CD4-positive, alpha-beta memory T cell (primary cell): ENCODE data around the gene LPCAT1. TPM values are rescaled to one million over a fixed set of nuclear protein-coding genes. Genes with fewer than 3 reads are reported as not detected.

Experiments used
- CTCF ChIA-PET: fragments of 350-600 bp; sonication (Branson Sonifier 250); formaldehyde crosslinking; loops from one replicate; lab custom pipeline; 2021; ENCODE audit warnings: inconsistent platforms; ENCODE audit not compliant: partially characterized antibody; lab: Charles Lee
- POLR2A ChIA-PET: fragments of 350-600 bp; sonication (Branson Sonifier 250); formaldehyde crosslinking; loops from one replicate; lab custom pipeline; 2021; ENCODE audit not compliant: partially characterized antibody; lab: Charles Lee
- DNase-seq, 5 donors: peaks; one replicate each; pipeline versions ENCODE4 v3.0.0 to v3.0.0-alpha.2; 2020 to 2022; ENCODE audit warnings: mixed read lengths in 1 of 5
- H3K27ac ChIP-seq: one replicate; pipeline ENCODE4 v1.7.0; 2013; ENCODE audit warnings: low read depth, low read length
- H3K27me3 ChIP-seq: 2 replicates; pipeline ENCODE4 v1.7.0; 2013; ENCODE audit warnings: mild to moderate bottlenecking, low read length, moderate library complexity; ENCODE audit not compliant: insufficient read depth
- H3K36me3 ChIP-seq: 2 replicates; pipeline ENCODE4 v1.7.0; 2013; ENCODE audit warnings: mild to moderate bottlenecking, low read length, moderate library complexity; ENCODE audit not compliant: insufficient read depth
- H3K4me1 ChIP-seq: 2 replicates; pipeline ENCODE4 v1.7.0; 2013; ENCODE audit warnings: mild to moderate bottlenecking, low read length, moderate library complexity; ENCODE audit not compliant: insufficient read depth
- H3K4me3 ChIP-seq, 2 donors: one replicate each; pipeline ENCODE4 v1.7.0; 2013; ENCODE audit warnings: low read length in 2 of 2, mild to moderate bottlenecking in 1 of 2
- H3K9me3 ChIP-seq, 2 donors: one replicate each; pipeline ENCODE4 v1.7.0; 2013; ENCODE audit warnings: low read length in 2 of 2, control low read depth in 1 of 2; ENCODE audit not compliant: control insufficient read depth in 1 of 2
- H3K27ac Mint-ChIP-seq, 7 donors: one replicate each; pipeline ENCODE4 v1.8.0; 2020 to 2021; ENCODE audit warnings: mixed read lengths in 7 of 7, mild to moderate bottlenecking in 6 of 7, inconsistent platforms in 3 of 7, moderate library complexity in 3 of 7
- H3K27me3 Mint-ChIP-seq, 2 donors: one replicate each; pipeline ENCODE4 v1.8.0; 2020 to 2021; ENCODE audit warnings: mixed read lengths in 2 of 2
- H3K36me3 Mint-ChIP-seq, 2 donors: one replicate each; pipeline ENCODE4 v1.8.0; 2020 to 2021; ENCODE audit warnings: mixed read lengths in 2 of 2, inconsistent platforms in 1 of 2, mild to moderate bottlenecking in 1 of 2
- H3K4me1 Mint-ChIP-seq, 4 donors: one replicate each; pipeline ENCODE4 v1.8.0; 2020 to 2021; ENCODE audit warnings: mixed read lengths in 4 of 4, mild to moderate bottlenecking in 1 of 4
- H3K4me3 Mint-ChIP-seq, 8 donors: one replicate each; pipeline ENCODE4 v1.8.0; 2020 to 2021; ENCODE audit warnings: mixed read lengths in 8 of 8, mild to moderate bottlenecking in 7 of 8, moderate library complexity in 6 of 8, inconsistent platforms in 3 of 8
- H3K9me3 Mint-ChIP-seq, 8 donors: one replicate each; pipeline ENCODE4 v1.8.0; 2020 to 2021; ENCODE audit warnings: mixed read lengths in 8 of 8, mild to moderate bottlenecking in 5 of 8, inconsistent platforms in 3 of 8, moderate library complexity in 1 of 8
- intact Hi-C: fragments of 100-400 bp; cut with micrococcal nuclease; formaldehyde crosslinking; loops from one replicate; pipeline ENCODE4 v1.15.1; 2023
- polyA plus RNA-seq, 2 donors: library from polyadenylated mRNA; unstranded; fragments of 300-500 nt; fragmentation: Illumina TruSeq; gene quantifications; one replicate each; pipeline ENCODE4 v1.2.3, GENCODE V29; 2021
- total RNA-seq, 2 experiments: library from RNA; stranded (reverse); gene quantifications; one replicate each; pipeline ENCODE4 v1.2.3, GENCODE V29; 2021

LPCAT1 gene
- total and polyA plus RNA-seq, 4 experiments from 2014 or later: 9.0 to 63.6 (median 47.5) TPM

DNA sequence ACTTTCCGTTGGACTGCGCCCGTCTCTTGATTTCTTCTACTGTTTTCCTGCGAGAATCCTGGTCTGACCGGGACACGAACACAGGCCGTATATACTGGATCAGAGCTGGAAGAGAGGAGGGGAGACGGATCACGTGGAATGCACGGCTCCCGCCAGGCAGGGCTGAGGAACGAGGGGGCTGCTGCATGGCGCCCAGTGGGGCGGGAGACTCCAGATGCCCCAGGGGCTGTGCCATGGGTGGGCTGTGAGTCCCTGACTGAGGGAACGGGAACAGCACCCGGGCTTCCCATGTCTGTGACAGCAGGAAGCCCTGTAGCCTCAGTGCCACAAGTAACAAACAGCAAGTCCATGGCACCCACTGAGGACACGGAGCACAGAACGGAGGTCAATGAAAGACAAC lies 34.0 kb downstream of the LPCAT1 start:
- CTCF ChIA-PET: interaction anchor here (1.6 kb wide), 1 partner anchor 155 kb away, joined by 4 read pairs; no protein-coding TSS in a partner anchor
- no peaks in the 10 kb centered on the region for H3K27me3 Mint-ChIP-seq

DNA sequence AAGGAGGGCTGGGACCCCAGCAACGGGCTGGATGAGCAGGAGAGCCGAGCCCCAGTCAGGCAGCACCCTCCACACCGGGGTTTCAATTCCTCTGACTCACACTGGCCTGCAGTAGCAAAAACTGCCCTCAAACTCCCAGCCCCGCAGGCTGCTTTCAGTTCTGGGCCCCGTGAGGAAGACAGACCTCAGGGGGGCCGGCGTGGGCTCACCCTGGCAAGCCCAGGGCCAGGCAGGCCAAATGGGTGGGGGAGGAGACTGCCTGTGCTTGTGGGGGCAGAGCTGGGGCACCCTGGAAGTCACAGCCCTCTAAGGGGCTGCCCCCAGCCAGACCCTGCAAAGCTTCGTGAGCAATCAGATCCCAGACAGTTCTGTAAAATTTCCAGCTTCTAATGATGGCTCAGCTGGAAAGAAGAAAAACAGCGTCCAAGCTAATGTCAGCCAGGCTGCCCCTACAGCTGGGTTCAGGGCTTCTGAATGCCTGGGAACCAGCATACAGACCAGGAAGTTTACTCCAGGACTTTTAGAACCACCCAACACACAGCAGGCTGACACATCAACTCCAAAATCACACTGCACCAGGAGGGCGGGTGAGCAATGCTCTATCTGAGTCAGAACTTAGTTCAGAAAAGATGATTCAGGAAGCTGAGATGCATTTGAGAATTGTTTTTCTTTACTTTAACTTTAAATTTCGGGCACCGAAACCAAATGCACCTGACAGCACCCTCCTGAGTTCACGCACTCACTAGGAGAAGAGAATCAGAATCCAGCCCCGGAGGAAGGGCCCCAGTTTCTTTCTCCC lies 34.7 kb downstream of the LPCAT1 start:
- DNase-seq: no peak

More for the DNA sequence above, 34.0 kb downstream of the LPCAT1 start:
- H3K4me3 Mint-ChIP-seq: peak overlapping the region in 1 of 8 donors; percentile 15
- intact Hi-C loops: no loop called here
- Histone ChIP-seq H3K27me3 (no peaks in the 10 kb centered on the region), H3K36me3 (peaks cover 25% of the 10 kb centered on the region), H3K27ac (no peak overlapping the region), H3K4me1 (peaks cover 4% of the 10 kb centered on the region), H3K4me3 (no peak overlapping the region), H3K9me3 (no peaks in the 10 kb centered on the region)
- peaks cover 24 to 69% of the 10 kb centered on the region in 2 donors for H3K36me3 Mint-ChIP-seq
- peaks cover 3 to 21% (median 9%) of the 10 kb centered on the region in 4 donors for H3K4me1 Mint-ChIP-seq
- H3K27ac Mint-ChIP-seq: peak overlapping the region in 4 of 7 donors; percentile 29 to 72 (median 66)
- POLR2A ChIA-PET: no interaction called here
- no peaks in the 10 kb centered on the region for H3K9me3 Mint-ChIP-seq
- DNase-seq: no peak

DNA sequence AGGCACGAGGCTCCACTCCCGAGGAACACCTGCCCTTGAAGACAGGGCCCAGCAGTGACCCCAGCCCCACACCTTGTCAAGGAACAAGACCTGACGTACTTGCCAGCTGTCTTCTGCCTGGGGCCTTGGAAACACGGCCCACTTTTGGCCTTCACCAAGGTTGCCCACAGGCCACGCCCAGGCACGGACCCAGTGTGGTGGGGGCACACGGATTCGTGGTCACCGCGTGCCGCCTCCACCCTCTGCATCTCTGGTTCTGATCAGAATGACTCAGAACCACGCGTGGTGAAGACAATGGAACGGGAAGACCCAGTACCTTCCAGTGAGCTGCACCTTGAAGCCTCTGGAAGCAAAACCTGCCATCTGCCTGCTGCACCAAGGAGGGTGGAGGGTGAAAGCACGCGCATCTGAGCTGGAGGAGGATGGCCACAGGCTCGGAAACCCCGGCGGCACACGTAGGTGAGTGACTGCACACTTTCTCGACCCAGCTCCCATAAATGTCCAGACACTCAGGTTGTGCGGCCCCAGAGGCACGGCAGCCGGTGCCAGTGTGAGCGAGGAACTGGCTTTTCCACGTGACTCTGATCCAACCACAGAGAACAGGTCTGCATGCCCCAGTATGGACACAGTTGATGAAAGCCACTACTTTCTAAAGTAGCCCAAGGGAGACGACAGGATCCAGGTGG lies 36.5 kb downstream of the LPCAT1 start:
- CTCF ChIA-PET: interaction anchor here (1.1 kb wide), 1 partner anchor 183 kb away, joined by 3 read pairs; no protein-coding TSS in a partner anchor
- POLR2A ChIA-PET: no interaction called here

More for the DNA sequence above, 34.7 kb downstream of the LPCAT1 start:
- peaks cover 25% of the 10 kb centered on the region for H3K36me3 ChIP-seq
- no peaks in the 10 kb centered on the region for H3K27me3 Mint-ChIP-seq
- peaks cover 24 to 68% of the 10 kb centered on the region in 2 donors for H3K36me3 Mint-ChIP-seq
- H3K4me1 Mint-ChIP-seq: peaks cover 3 to 19% (median 9%) of the 10 kb centered on the region in 4 donors
- H3K4me1 ChIP-seq: peaks cover 4% of the 10 kb centered on the region
- H3K27ac ChIP-seq: no peak overlapping the region
- no peaks in the 10 kb centered on the region for H3K9me3 ChIP-seq
- POLR2A ChIA-PET: no interaction called here
- peak overlapping the region in 1 of 8 donors; percentile 15 for H3K4me3 Mint-ChIP-seq
- no peak overlapping the region for H3K4me3 ChIP-seq
- H3K27ac Mint-ChIP-seq: peak overlapping the region in 6 of 7 donors; percentile 29 to 72 (median 59)
- no peaks in the 10 kb centered on the region for H3K9me3 Mint-ChIP-seq
- H3K27me3 ChIP-seq: no peaks in the 10 kb centered on the region
- intact Hi-C loops: no loop called here
- CTCF ChIA-PET: interaction anchor here (1.6 kb wide), 1 partner anchor 156 kb away, joined by 4 read pairs; no protein-coding TSS in a partner anchor

GRCh38 chr5:1486271-1486670 lies 37.5 kb downstream of the LPCAT1 start:
- no peak for DNase-seq
- ChIA-PET POLR2A (no interaction called here), CTCF (interaction anchor here (1.1 kb wide), 1 partner anchor 184 kb away, joined by 3 read pairs; no protein-coding TSS in a partner anchor)
- intact Hi-C loops: no loop called here
- Histone ChIP-seq H3K9me3 (no peaks in the 10 kb centered on the region), H3K27me3 (no peaks in the 10 kb centered on the region), H3K27ac (no peak overlapping the region), H3K36me3 (peaks cover 25% of the 10 kb centered on the region), H3K4me3 (no peak overlapping the region), H3K4me1 (no peaks in the 10 kb centered on the region)
- Mint-ChIP-seq H3K27me3 (no peaks in the 10 kb centered on the region), H3K9me3 (no peaks in the 10 kb centered on the region), H3K27ac (no peak overlapping the region), H3K36me3 (peaks cover 22 to 62% of the 10 kb centered on the region in 2 donors), H3K4me3 (no peak overlapping the region), H3K4me1 (peaks cover 3 to 13% (median 6%) of the 10 kb centered on the region in 4 donors)

More for the DNA sequence above, 36.5 kb downstream of the LPCAT1 start:
- H3K4me1 Mint-ChIP-seq: peaks cover 3 to 13% (median 7%) of the 10 kb centered on the region in 4 donors
- no peaks in the 10 kb centered on the region for H3K9me3 ChIP-seq
- peaks cover 25% of the 10 kb centered on the region for H3K36me3 ChIP-seq
- H3K4me1 ChIP-seq: no peaks in the 10 kb centered on the region
- no peak for DNase-seq
- H3K4me3 ChIP-seq: no peak overlapping the region
- H3K36me3 Mint-ChIP-seq: peaks cover 28 to 62% of the 10 kb centered on the region in 2 donors
- intact Hi-C loops: no loop called here
- H3K27ac Mint-ChIP-seq: no peak overlapping the region
- H3K27ac ChIP-seq: no peak overlapping the region
- no peak overlapping the region for H3K4me3 Mint-ChIP-seq
- no peaks in the 10 kb centered on the region for H3K9me3 Mint-ChIP-seq
- H3K27me3 ChIP-seq: no peaks in the 10 kb centered on the region
- no peaks in the 10 kb centered on the region for H3K27me3 Mint-ChIP-seq

DNA sequence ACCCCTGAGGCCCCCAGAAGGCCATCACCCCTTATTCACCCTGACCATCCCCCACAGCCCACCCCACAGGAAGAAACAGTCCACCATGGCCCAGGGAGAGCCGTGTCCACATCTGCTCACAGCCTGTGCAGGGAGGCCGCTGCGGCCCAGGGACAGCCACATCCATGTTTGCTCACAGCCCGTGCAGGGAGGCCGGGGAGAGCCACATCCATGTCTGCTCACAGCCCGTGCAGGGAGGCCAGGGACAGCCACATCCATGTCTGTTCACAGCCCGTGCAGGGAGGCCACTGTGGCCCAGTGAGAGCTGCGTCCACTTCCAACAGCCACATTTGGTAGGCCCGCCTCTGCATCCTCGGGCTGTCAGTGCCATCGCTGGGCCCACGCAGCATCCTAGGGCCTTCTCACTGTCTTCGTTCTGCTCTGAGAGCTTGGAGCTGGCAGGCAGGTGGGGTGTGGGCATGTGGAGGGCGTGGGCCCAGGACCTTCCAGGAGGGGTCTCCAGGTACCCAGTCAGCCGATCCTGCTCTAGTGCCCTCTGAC lies 38.1 kb downstream of the LPCAT1 start:
- Histone ChIP-seq H3K4me1 (no peaks in the 10 kb centered on the region), H3K27me3 (no peaks in the 10 kb centered on the region), H3K9me3 (no peaks in the 10 kb centered on the region), H3K27ac (no peak overlapping the region), H3K4me3 (no peak overlapping the region), H3K36me3 (peaks cover 25% of the 10 kb centered on the region)
- H3K27ac Mint-ChIP-seq: no peak overlapping the region
- CTCF ChIA-PET: no interaction called here
- H3K36me3 Mint-ChIP-seq: peaks cover 17 to 57% of the 10 kb centered on the region in 2 donors
- intact Hi-C loops: no loop called here
- no peak overlapping the region for H3K4me3 Mint-ChIP-seq
- POLR2A ChIA-PET: no interaction called here
- H3K9me3 Mint-ChIP-seq: no peaks in the 10 kb centered on the region
- H3K4me1 Mint-ChIP-seq: peaks cover 1 to 13% (median 6%) of the 10 kb centered on the region in 4 donors
- no peaks in the 10 kb centered on the region for H3K27me3 Mint-ChIP-seq
- no peak for DNase-seq

DNA sequence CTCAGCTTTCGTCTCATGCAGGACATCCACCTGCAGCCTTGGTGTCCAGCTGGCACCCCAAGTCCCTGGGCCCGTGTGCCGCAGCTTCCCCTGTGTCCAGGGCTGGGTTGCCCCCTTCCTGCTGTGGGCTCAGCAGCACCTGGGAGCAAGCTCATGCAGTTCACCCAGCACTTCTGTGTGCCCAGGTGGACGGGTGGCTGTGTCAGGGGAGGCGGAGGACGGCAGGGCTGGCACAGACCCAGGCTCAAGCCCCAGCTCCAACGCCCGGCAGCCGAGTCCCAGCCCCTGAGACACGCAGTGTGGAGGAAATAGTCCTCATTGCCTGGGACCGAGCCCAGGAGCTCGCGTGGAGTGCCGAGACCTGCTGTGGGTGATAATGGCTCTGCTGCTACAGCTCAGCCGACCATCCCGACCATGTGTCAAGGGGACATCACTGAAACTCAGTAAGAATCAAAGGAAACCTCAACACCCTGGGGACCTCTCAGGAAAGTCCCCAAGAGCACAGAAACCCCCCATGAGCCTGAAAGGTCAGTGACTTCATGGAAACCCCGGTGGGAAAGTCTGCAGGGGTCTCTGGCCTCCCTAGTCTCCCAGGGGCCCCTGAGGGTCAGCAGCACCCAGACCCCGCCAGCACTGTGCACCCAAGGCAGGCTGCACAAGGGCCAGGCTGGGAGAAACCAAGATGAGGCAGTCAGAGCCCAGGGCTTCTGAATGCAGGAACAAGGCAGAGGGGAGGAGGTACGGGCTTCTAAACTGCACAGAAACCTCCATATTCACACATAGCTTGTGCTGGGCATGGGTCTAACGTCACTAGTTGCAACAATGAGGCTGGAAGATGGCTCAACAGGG lies 38.8 kb downstream of the LPCAT1 start:
- Mint-ChIP-seq H3K4me1 (peaks cover 5 to 15% (median 10%) of the 10 kb centered on the region in 4 donors), H3K36me3 (peaks cover 16 to 51% of the 10 kb centered on the region in 2 donors), H3K9me3 (no peaks in the 10 kb centered on the region), H3K27ac (no peak overlapping the region), H3K4me3 (no peak overlapping the region), H3K27me3 (no peaks in the 10 kb centered on the region)
- no peaks in the 10 kb centered on the region for H3K9me3 ChIP-seq
- DNase-seq: no peak
- H3K27me3 ChIP-seq: no peaks in the 10 kb centered on the region
- H3K36me3 ChIP-seq: peaks cover 19% of the 10 kb centered on the region
- no peaks in the 10 kb centered on the region for H3K4me1 ChIP-seq
- intact Hi-C loops: no loop called here
- POLR2A ChIA-PET: no interaction called here
- H3K27ac ChIP-seq: no peak overlapping the region
- CTCF ChIA-PET: interaction anchor here (1.0 kb wide), 1 partner anchor 160 kb away, joined by 5 read pairs; no protein-coding TSS in a partner anchor
- H3K4me3 ChIP-seq: no peak overlapping the region
